Measurements from ENCODE around the gene ERICH4. TPM values are rescaled to one million over a fixed set of nuclear protein-coding genes. Genes with fewer than 3 reads are reported as not detected.

The ERICH4 gene
- total and polyA plus RNA-seq, 9 of the 15 experiments (the other 6 are each of a cell fraction or from before 2014, with no cell fraction given), result not detected

DNA sequence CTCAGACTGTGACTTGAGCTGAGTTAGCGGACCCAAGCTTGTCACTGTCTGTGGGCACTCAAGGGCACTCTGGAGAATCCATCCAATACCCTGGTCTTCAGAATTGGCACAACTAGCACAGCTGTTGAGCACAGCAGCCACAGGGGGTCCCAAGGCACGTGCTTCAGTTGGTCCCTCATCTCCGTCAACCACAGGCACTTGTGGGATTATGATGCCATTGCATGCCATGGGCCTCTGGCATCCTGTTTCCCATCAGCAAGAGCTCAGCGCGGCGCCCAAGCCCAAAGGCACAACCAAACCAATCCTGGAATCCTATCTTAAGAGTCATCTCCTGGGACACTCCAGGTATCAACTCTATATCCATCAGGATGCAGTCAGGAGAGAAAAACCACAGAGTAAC is 12.0 kb upstream of the ERICH4 start:
- ATAC-seq, result no peak
- POLR2A ChIA-PET, result interaction anchor here (0.6 to 1.5 kb wide), 4 partner anchors 9 to 651 kb away, joined by 3 to 11 read pairs (median 3); partner anchors contain the start of genes DMAC2 and ERICH4
- Histone ChIP-seq H4K20me1 (replicated peaks; ENCODE audit: control insufficient read depth, insufficient read depth, low read length) (no peaks in the 10 kb centered on the region; the same call in 1 of the 2 replicates), H3K79me2 (ENCODE audit: control insufficient read depth, insufficient read depth, low read length) (peaks cover 8% of the 10 kb centered on the region; the same call in 2 of the 3 replicates), H3K27ac (ENCODE audit: extremely low read depth, low read depth, low read length) (no peak overlapping the region), H3K9ac (ENCODE audit: insufficient read depth in 1 of 2, low read depth in 2 of 2, low read length in 2 of 2) (no peak overlapping the region), H3K36me3 (ENCODE audit: control insufficient read depth, insufficient read depth, low read length) (peaks cover 36% of the 10 kb centered on the region), H3K4me2 (ENCODE audit: insufficient read depth, low read length) (no peak overlapping the region), H3K9me3 (replicated peaks; ENCODE audit: control insufficient read depth, insufficient read depth, low read depth, low read length) (no peaks in the 10 kb centered on the region), H3K4me1 (replicated peaks in 1 of 2; ENCODE audit: control insufficient read depth in 2 of 2, insufficient read depth in 2 of 2, low read length in 2 of 2) (peaks cover 16 to 47% of the 10 kb centered on the region in 2 experiments; a peak in 4 of 5 replicates), H2AFZ (ENCODE audit: low read depth, low read length) (no peak overlapping the region), H3K27me3 (ENCODE audit: control insufficient read depth in 2 of 2, insufficient read depth in 2 of 2, low read length in 2 of 2) (no peaks in the 10 kb centered on the region), H3K9me1 (ENCODE audit: control insufficient read depth, insufficient read depth, low read length) (no peaks in the 10 kb centered on the region), H3K4me3 (no peak overlapping the region)
- intact Hi-C loops (cut with micrococcal nuclease), result loop anchor here (5.0 to 10.0 kb wide), 2 partner anchors 34 to 66 kb away; partner anchors contain the start of genes B9D2, BCKDHA and EXOSC5
- CTCF ChIA-PET (ENCODE audit: low intra/inter-chr PET ratio), result no interaction called here
- no peak for TF ChIP-seq ELF1 (tag; IDR thresholded peaks at IDR 0.05)
- TF ChIP-seq, protein P1, sequence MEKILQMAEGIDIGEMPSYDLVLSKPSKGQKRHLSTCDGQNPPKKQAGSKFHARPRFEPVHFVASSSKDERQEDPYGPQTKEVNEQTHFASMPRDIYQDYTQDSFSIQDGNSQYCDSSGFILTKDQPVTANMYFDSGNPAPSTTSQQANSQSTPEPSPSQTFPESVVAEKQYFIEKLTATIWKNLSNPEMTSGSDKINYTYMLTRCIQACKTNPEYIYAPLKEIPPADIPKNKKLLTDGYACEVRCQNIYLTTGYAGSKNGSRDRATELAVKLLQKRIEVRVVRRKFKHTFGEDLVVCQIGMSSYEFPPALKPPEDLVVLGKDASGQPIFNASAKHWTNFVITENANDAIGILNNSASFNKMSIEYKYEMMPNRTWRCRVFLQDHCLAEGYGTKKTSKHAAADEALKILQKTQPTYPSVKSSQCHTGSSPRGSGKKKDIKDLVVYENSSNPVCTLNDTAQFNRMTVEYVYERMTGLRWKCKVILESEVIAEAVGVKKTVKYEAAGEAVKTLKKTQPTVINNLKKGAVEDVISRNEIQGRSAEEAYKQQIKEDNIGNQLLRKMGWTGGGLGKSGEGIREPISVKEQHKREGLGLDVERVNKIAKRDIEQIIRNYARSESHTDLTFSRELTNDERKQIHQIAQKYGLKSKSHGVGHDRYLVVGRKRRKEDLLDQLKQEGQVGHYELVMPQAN (IDR thresholded peaks at IDR 0.05; ENCODE audit: borderline replicate concordance), result no peak
- TF ChIP-seq PRPF4 (IDR thresholded peaks at IDR 0.05; ENCODE audit: insufficient read depth, low read depth, low read length, poor library complexity, severe bottlenecking), result no peak
- TF ChIP-seq RBM22 (IDR thresholded peaks at IDR 0.05; ENCODE audit: low read depth, low read length, poor library complexity, severe bottlenecking), result no peak
- no peak for TF ChIP-seq SRF (CRISPR knock-in tag; IDR thresholded peaks at IDR 0.05)
- TF ChIP-seq TCF3 (CRISPR knock-in tag; IDR thresholded peaks at IDR 0.05), result no peak
- TF ChIP-seq BRCA1 (IDR thresholded peaks at IDR 0.05), result no peak
- no peak for TF ChIP-seq BRCA1 (CRISPR knock-in tag; IDR thresholded peaks at IDR 0.05)
- no peak for TF ChIP-seq ZNF12 (CRISPR knock-in tag; IDR thresholded peaks at IDR 0.05)
- TF ChIP-seq CHD4 (IDR thresholded peaks at IDR 0.05; ENCODE audit: insufficient read depth, insufficient replicate concordance, low read depth, low read length, poor library complexity, severe bottlenecking), result no peak
- no peak for TF ChIP-seq ZNF785 (CRISPR knock-in tag; IDR thresholded peaks at IDR 0.05)
- no peak for TF ChIP-seq TCFL5 (CRISPR knock-in tag; conservative IDR thresholded peaks at IDR 0.05)
- TF ChIP-seq TAL1 (IDR thresholded peaks at IDR 0.05), result no peak
- no peak for TF ChIP-seq COPS2 (conservative IDR thresholded peaks at IDR 0.05)
- no peak for TF ChIP-seq NCOA4 (IDR thresholded peaks at IDR 0.05; ENCODE audit: partially characterized antibody)
- TF ChIP-seq STAT5A (IDR thresholded peaks at IDR 0.05; ENCODE audit: borderline replicate concordance, low read length), result no peak
- no peak for TF ChIP-seq PTTG1 (tag; IDR thresholded peaks at IDR 0.05; ENCODE audit: low read depth)
- TF ChIP-seq, protein P2, sequence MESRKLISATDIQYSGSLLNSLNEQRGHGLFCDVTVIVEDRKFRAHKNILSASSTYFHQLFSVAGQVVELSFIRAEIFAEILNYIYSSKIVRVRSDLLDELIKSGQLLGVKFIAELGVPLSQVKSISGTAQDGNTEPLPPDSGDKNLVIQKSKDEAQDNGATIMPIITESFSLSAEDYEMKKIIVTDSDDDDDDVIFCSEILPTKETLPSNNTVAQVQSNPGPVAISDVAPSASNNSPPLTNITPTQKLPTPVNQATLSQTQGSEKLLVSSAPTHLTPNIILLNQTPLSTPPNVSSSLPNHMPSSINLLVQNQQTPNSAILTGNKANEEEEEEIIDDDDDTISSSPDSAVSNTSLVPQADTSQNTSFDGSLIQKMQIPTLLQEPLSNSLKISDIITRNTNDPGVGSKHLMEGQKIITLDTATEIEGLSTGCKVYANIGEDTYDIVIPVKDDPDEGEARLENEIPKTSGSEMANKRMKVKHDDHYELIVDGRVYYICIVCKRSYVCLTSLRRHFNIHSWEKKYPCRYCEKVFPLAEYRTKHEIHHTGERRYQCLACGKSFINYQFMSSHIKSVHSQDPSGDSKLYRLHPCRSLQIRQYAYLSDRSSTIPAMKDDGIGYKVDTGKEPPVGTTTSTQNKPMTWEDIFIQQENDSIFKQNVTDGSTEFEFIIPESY (CRISPR knock-in tag; IDR thresholded peaks at IDR 0.05), result no peak
- no peak for FAIRE-seq
- 89% methylated on average over 6 of the region's 6 CpGs for WGBS (ENCODE audit: insufficient coverage, low coverage, missing lambda C conversion rate)
- no peak for DNase-seq (ENCODE audit: extremely low read depth in 1 of 4, low spot score in 3 of 4)
- in situ Hi-C loops (cut with MboI), result no loop called here
- BruUV-seq (replicated peaks), result TSS peak; percentile 37
